Uterine smooth muscle cell (primary cell): ENCODE data around the gene CD58. TPM values are rescaled to one million over a fixed set of nuclear protein-coding genes. Genes with fewer than 3 reads are reported as not detected.

Experiments
- total RNA-seq: library from RNA; depleted of rRNA; stranded (reverse); fragments of >200 nt; gene quantifications from 2 replicates; pipeline ENCODE4 v1.2.3, GENCODE V29; 2014

CD58 gene, protein sequence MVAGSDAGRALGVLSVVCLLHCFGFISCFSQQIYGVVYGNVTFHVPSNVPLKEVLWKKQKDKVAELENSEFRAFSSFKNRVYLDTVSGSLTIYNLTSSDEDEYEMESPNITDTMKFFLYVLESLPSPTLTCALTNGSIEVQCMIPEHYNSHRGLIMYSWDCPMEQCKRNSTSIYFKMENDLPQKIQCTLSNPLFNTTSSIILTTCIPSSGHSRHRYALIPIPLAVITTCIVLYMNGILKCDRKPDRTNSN
- 6.2 and 8.4 TPM in 2 replicates for total RNA-seq

DNA sequence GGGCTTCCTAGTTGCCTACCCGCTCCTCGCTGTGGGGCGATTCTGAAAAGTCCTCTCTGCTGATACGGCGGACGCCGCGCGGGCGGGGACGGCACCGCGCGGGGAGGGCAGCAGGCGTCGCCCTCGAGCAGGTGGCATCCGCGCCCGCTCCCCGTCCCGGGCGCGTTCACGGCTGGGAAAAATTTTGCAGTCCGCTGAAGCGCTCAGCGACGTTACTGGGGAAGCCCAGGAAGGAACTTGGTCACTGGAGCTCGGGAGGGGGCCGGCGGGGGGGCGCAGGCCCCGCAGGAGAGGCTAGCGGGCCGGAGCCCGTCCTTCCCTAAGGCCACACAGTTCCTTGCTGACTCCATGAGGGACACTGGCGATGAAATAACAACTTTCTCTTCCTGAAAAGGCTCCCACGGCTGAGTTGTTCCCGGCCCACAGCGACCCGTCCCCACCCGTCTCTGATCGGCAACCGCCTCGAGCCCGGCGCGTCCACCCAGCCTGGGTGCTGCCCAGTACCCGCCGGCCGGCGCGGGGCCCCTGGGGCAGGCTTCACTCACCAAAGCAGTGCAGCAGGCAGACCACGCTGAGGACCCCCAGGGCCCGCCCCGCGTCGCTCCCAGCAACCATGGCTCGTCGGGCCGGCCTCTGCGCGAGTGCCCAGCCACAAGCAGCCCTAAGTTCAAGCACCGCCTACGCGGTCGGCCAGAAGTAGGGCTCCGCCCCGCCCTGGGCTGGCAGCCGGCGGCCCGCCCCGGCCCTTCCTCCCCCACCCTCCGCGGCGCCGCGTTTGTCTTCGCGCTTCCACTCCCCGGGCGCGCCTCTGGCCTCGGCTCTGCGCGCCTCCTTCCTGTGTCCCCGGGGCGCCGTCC, at the start of gene CD58:
TSS of gene CD58 (minus strand) at position 669 of the 857 bp plus-strand sequence. CDS start at position 615, 54 bp downstream.

Other genes starting within 250 kb of the CD58 start
- gene ATP1A1, start 197.8 kb downstream of the CD58 start, total RNA-seq = 128 and 160 TPM in 2 replicates
- gene IGSF3, start 96.7 kb upstream of the CD58 start, total RNA-seq = 0.37 and 0.66 TPM in 2 replicates
- gene CD2, start 183.4 kb upstream of the CD58 start, total RNA-seq = not detected in 2 replicates